GM18498 (cell line): ENCODE measurements around the gene TRMT13.
A peak's percentile ranks its signal among the peaks of the same experiment; 100 is the strongest.

ENCODE experiments used
- ATAC-seq: cut with Tn5 transposase; IDR thresholded peaks from one replicate; pipeline ENCODE4 v1.9.1; 2021; ENCODE audit warnings: mild to moderate bottlenecking, moderate library complexity; ENCODE audit not compliant: unreplicated experiment

Gene TRMT13

GRCh38 chr1:100132566-100133477 lies at the start of gene TRMT13, which contains the start of gene SASS6:
Gene TRMT13, plus strand, starts transcription at chr1:100133163. Its CDS starts 6 bp downstream, at chr1:100133169.
Gene SASS6, minus strand, starts transcription at chr1:100132930. Its CDS starts 116 bp downstream, at chr1:100132814.
- ATAC-seq, result peak; percentile 90

- no peak for ATAC-seq
These were observed 45.6 kb upstream of the TRMT13 start for GRCh38 chr1:100087396-100087795.

GRCh38 chr1:100089082-100089481 lies 43.9 kb upstream of the TRMT13 start:
- no peak for ATAC-seq

GRCh38 chr1:100090471-100090870 lies 42.5 kb upstream of the TRMT13 start:
- no peak for ATAC-seq

- ATAC-seq, result no peak
These were observed 32.8 kb upstream of the TRMT13 start for GRCh38 chr1:100100202-100100601.

- ATAC-seq, result no peak
These were observed 31.4 kb upstream of the TRMT13 start for GRCh38 chr1:100101564-100101963.

GRCh38 chr1:100107696-100108095 lies 25.3 kb upstream of the TRMT13 start:
- no peak for ATAC-seq

GRCh38 chr1:100109554-100110066 lies 23.4 kb upstream of the TRMT13 start:
- no peak for ATAC-seq

GRCh38 chr1:100115524-100115923 lies 17.4 kb upstream of the TRMT13 start:
- ATAC-seq, result no peak

- ATAC-seq, result no peak
These were observed 10.8 kb upstream of the TRMT13 start for GRCh38 chr1:100122177-100122576.

GRCh38 chr1:100127226-100127625 lies 5.7 kb upstream of the TRMT13 start:
- no peak for ATAC-seq

GRCh38 chr1:100130552-100131077 lies 2.3 kb upstream of the TRMT13 start:
- ATAC-seq, result no peak

- no peak for ATAC-seq
These were observed 1.3 kb upstream of the TRMT13 start for GRCh38 chr1:100131623-100132022.

GRCh38 chr1:100134872-100135271 lies 1.9 kb downstream of the TRMT13 start:
- ATAC-seq, result no peak

GRCh38 chr1:100137602-100138001 lies 4.6 kb downstream of the TRMT13 start:
- no peak for ATAC-seq

GRCh38 chr1:100141192-100141591 lies 8.2 kb downstream of the TRMT13 start:
- no peak for ATAC-seq

GRCh38 chr1:100142343-100142742 lies 9.4 kb downstream of the TRMT13 start:
- no peak for ATAC-seq

- ATAC-seq, result no peak
These were observed 12.2 kb downstream of the TRMT13 start for GRCh38 chr1:100145116-100145515.

- ATAC-seq, result no peak
These were observed 14.0 kb downstream of the TRMT13 start for GRCh38 chr1:100146958-100147357.

GRCh38 chr1:100147875-100148274 lies 14.9 kb downstream of the TRMT13 start:
- no peak for ATAC-seq

- ATAC-seq, result no peak
These were observed 18.7 kb downstream of the TRMT13 start for GRCh38 chr1:100151679-100152078.

- peak; percentile 77 for ATAC-seq
These were observed 19.3 kb downstream of the TRMT13 start for GRCh38 chr1:100152271-100152670.
